SK-N-MC (cell line): ENCODE data around the gene PTH2R.

Experiments
- EZH2 ChIP-seq: fragments of 200-600 bp; sonication (generic); IDR thresholded peaks from one replicate; pipeline ENCODE4 v1.6.1; 2017; ENCODE audit warnings: antibody characterized with exemption
- FOXP2 ChIP-seq: optimal IDR thresholded peaks from 2 replicates; pipeline ENCODE3; 2011; ENCODE audit warnings: mild to moderate bottlenecking, moderate library complexity; ENCODE audit not compliant: insufficient read depth; ENCODE audit errors: extremely low read length, control extremely low read depth
- POLR2AphosphoS5 ChIP-seq: IDR thresholded peaks from 2 replicates; pipeline ENCODE4 v1.6.1; 2012; ENCODE audit warnings: mild to moderate bottlenecking, low read depth, low read length, borderline replicate concordance

DNA sequence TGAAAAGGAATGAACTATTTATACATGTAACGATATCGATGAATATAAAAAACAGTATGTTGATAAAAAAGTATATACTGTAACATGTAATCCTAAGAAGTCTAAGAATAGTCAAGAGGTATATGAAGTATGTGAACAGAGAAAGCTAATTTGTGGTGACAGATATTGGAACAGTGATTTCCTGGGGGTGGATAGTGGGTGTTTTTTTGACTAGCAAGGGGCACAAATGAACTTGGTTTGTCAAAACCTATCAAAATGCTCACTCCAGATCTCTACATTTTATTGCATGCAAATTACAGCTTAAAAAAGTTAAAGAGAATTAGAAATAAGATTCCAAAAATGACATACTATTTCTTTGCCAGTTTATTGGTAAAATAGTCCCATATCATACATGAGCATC is 35.4 kb downstream of the PTH2R start:
- TF ChIP-seq POLR2AphosphoS5 (no peak), EZH2 (no peak), FOXP2 (no peak)
